ENCODE measurements around the gene CDH16. TPM values are rescaled to one million over a fixed set of nuclear protein-coding genes. Genes with fewer than 3 reads are reported as not detected.

CDH16 gene
- total RNA-seq, 2 donors from 2014 or later: not detected

DNA sequence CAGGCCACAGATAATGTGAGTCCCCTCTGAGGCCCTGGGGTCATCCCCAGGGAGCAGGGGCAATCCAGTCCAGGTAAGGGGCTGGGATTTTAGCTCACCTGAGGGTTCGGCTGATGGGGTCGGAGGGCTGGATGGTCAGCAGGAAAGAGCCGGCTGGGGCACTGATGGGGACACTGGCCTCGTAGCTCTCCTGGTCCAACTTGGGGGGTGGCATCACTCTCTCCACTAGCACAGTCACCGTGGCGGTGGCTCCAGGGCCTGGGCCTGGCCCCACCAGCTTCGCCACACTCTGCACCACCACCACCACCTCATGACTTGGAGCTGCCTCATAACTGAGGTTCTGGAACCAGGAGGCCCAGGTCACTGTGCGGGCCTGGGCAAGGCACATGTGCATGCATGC lies 6.9 kb downstream of the CDH16 start:
- H3K27ac Mint-ChIP-seq: no peak overlapping the region
- Histone ChIP-seq H3K36me3 (ENCODE audit: control insufficient read depth, insufficient read depth, low read length) (no peaks in the 10 kb centered on the region), H3K27me3 (ENCODE audit: control insufficient read depth, insufficient read depth, low read length, poor library complexity, severe bottlenecking) (peaks cover 27% of the 10 kb centered on the region), H3K4me1 (ENCODE audit: control insufficient read depth, insufficient read depth, low read length) (no peaks in the 10 kb centered on the region), H3K9ac (ENCODE audit: extremely low read depth, low read length, poor library complexity, severe bottlenecking) (no peak overlapping the region), H3K27ac (ENCODE audit: low read depth, low read length) (no peak overlapping the region), H3K4me3 (ENCODE audit: low read length) (no peak overlapping the region), H3K9me3 (ENCODE audit: control insufficient read depth, low read length) (no peaks in the 10 kb centered on the region)
- no peaks in the 10 kb centered on the region for H3K4me1 Mint-ChIP-seq
- H3K27me3 Mint-ChIP-seq (ENCODE audit: insufficient read depth): peaks cover 43% of the 10 kb centered on the region
- 86 to 96% methylated on average over 7 to 8 of the region's 8 CpGs for WGBS, 2 experiments (ENCODE audit: insufficient coverage in 1 of 2, insufficient read length in 1 of 2)
- no peak for DNase-seq
- H3K36me3 Mint-ChIP-seq (ENCODE audit: low read depth): no peaks in the 10 kb centered on the region
- no peaks in the 10 kb centered on the region for H3K9me3 Mint-ChIP-seq
- H3K4me3 Mint-ChIP-seq: no peak overlapping the region
- TF ChIP-seq, protein P1, sequence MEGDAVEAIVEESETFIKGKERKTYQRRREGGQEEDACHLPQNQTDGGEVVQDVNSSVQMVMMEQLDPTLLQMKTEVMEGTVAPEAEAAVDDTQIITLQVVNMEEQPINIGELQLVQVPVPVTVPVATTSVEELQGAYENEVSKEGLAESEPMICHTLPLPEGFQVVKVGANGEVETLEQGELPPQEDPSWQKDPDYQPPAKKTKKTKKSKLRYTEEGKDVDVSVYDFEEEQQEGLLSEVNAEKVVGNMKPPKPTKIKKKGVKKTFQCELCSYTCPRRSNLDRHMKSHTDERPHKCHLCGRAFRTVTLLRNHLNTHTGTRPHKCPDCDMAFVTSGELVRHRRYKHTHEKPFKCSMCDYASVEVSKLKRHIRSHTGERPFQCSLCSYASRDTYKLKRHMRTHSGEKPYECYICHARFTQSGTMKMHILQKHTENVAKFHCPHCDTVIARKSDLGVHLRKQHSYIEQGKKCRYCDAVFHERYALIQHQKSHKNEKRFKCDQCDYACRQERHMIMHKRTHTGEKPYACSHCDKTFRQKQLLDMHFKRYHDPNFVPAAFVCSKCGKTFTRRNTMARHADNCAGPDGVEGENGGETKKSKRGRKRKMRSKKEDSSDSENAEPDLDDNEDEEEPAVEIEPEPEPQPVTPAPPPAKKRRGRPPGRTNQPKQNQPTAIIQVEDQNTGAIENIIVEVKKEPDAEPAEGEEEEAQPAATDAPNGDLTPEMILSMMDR (conservative IDR thresholded peaks at IDR 0.05): no peak

DNA sequence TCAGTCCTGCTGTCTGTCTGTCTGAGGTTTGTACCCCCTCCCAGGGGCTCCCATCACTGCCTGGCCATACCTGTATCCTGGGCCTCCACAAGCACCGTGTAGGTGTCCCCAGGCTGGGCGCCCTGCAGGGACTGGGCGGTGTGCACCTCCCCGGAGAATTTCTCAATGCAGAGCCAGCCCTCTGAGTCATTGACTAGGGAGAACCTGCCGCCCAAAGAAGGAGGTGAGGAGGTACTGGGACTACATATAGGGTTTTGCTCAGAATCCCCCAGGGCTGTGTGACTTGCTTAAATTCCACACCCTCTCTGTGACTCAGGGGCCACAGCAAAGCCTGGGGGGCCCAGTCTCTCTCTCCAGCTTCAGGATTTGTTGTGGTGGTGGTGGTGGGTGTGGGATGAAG lies 7.6 kb downstream of the CDH16 start:
- H3K36me3 Mint-ChIP-seq (ENCODE audit: low read depth): no peaks in the 10 kb centered on the region
- Histone ChIP-seq H3K4me1 (ENCODE audit: control insufficient read depth, insufficient read depth, low read length) (no peaks in the 10 kb centered on the region), H3K9ac (ENCODE audit: extremely low read depth, low read length, poor library complexity, severe bottlenecking) (no peak overlapping the region), H3K4me3 (ENCODE audit: low read length) (no peak overlapping the region), H3K27me3 (ENCODE audit: control insufficient read depth, insufficient read depth, low read length, poor library complexity, severe bottlenecking) (peaks cover 27% of the 10 kb centered on the region), H3K9me3 (ENCODE audit: control insufficient read depth, low read length) (no peaks in the 10 kb centered on the region), H3K36me3 (ENCODE audit: control insufficient read depth, insufficient read depth, low read length) (no peaks in the 10 kb centered on the region), H3K27ac (ENCODE audit: low read depth, low read length) (no peak overlapping the region)
- H3K4me3 Mint-ChIP-seq: no peak overlapping the region
- 79 to 80% methylated on average over 1 to 5 of the region's 5 CpGs for WGBS, 2 experiments (ENCODE audit: insufficient coverage in 1 of 2, insufficient read length in 1 of 2)
- no peak for DNase-seq
- H3K4me1 Mint-ChIP-seq: no peaks in the 10 kb centered on the region
- no peaks in the 10 kb centered on the region for H3K9me3 Mint-ChIP-seq
- no peak overlapping the region for H3K27ac Mint-ChIP-seq
- TF ChIP-seq, protein P1 (conservative IDR thresholded peaks at IDR 0.05): no peak
- H3K27me3 Mint-ChIP-seq (ENCODE audit: insufficient read depth): peaks cover 38% of the 10 kb centered on the region

DNA sequence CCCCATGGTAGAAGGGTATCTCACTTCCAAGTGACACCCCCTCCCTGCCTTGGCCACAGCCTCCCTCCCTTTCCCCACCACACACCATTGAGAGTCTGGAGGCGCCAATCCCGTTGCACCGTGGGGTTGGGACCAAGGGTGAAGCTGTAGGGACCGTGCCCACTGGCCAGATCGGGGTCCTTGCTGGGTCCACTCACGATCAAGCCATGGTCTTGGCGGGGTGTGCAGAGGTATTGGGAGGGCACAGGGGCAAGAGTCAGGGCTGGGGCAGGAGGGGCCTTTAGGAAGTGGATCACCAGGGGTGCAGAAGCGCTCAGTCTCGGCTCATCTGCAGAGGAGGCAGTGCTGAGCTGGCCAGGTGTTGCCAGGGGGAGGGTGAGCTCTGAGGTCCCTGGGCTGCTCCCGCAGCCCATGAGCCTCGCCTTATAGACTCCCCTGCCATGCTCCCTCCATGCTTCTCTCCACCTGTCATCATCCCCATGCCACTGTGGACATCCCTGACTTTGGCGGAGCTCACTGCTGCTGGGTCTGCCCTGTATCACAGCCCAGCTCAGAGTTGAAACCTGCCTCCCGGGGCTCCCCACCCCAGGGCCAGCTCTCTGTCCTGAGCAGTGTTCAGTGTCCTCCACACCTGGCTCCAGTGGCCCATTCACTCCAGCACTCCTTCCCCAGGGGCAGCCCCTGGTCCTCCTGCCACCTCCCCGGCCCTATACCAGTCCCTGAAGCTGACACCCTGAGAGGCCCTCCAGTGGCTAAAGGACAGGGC lies 8.3 kb downstream of the CDH16 start:
- no peak overlapping the region for H3K4me3 ChIP-seq (ENCODE audit: low read length)
- Mint-ChIP-seq H3K27me3 (ENCODE audit: insufficient read depth) (peaks cover 36% of the 10 kb centered on the region), H3K36me3 (ENCODE audit: low read depth) (no peaks in the 10 kb centered on the region), H3K27ac (no peak overlapping the region), H3K4me1 (no peaks in the 10 kb centered on the region), H3K9me3 (no peaks in the 10 kb centered on the region), H3K4me3 (no peak overlapping the region)
- H3K27me3 ChIP-seq (ENCODE audit: control insufficient read depth, insufficient read depth, low read length, poor library complexity, severe bottlenecking): peaks cover 26% of the 10 kb centered on the region
- H3K9me3 ChIP-seq (ENCODE audit: control insufficient read depth, low read length): no peaks in the 10 kb centered on the region
- H3K9ac ChIP-seq (ENCODE audit: extremely low read depth, low read length, poor library complexity, severe bottlenecking): no peak overlapping the region
- no peaks in the 10 kb centered on the region for H3K4me1 ChIP-seq (ENCODE audit: control insufficient read depth, insufficient read depth, low read length)
- no peak for DNase-seq
- TF ChIP-seq, protein P1 (conservative IDR thresholded peaks at IDR 0.05): no peak
- H3K27ac ChIP-seq (ENCODE audit: low read depth, low read length): no peak overlapping the region
- H3K36me3 ChIP-seq (ENCODE audit: control insufficient read depth, insufficient read depth, low read length): no peaks in the 10 kb centered on the region
- 80 to 87% methylated on average over 9 to 14 of the region's 14 CpGs for WGBS, 2 experiments (ENCODE audit: insufficient coverage in 1 of 2, insufficient read length in 1 of 2)

Measured in endodermal cell (in vitro differentiated cells).